ENCODE results near the gene SHC3. TPM values are rescaled to one million over a fixed set of nuclear protein-coding genes. Genes with fewer than 3 reads are reported as not detected.

SHC3 gene
- total RNA-seq, 1 donor from 2014 or later, result 17.7 TPM

- no peaks in the 10 kb centered on the region for H3K9me3 Mint-ChIP-seq
Measured at GRCh38 chr9:88987661-88988060, 191.0 kb downstream of the SHC3 start.

GRCh38 chr9:88986776-88987175 lies 191.8 kb downstream of the SHC3 start:
- H3K4me3 Mint-ChIP-seq, result no peak overlapping the region
- TF ChIP-seq, protein P1, sequence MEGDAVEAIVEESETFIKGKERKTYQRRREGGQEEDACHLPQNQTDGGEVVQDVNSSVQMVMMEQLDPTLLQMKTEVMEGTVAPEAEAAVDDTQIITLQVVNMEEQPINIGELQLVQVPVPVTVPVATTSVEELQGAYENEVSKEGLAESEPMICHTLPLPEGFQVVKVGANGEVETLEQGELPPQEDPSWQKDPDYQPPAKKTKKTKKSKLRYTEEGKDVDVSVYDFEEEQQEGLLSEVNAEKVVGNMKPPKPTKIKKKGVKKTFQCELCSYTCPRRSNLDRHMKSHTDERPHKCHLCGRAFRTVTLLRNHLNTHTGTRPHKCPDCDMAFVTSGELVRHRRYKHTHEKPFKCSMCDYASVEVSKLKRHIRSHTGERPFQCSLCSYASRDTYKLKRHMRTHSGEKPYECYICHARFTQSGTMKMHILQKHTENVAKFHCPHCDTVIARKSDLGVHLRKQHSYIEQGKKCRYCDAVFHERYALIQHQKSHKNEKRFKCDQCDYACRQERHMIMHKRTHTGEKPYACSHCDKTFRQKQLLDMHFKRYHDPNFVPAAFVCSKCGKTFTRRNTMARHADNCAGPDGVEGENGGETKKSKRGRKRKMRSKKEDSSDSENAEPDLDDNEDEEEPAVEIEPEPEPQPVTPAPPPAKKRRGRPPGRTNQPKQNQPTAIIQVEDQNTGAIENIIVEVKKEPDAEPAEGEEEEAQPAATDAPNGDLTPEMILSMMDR (conservative IDR thresholded peaks at IDR 0.05), result no peak
- no peak overlapping the region for H3K27ac Mint-ChIP-seq (ENCODE audit: unreplicated experiment)
- peaks cover 3% of the 10 kb centered on the region for H3K36me3 Mint-ChIP-seq (ENCODE audit: low read depth)
- no peak for DNase-seq (ENCODE audit: low read depth, low spot score)
- H3K4me1 Mint-ChIP-seq, result peaks cover 12% of the 10 kb centered on the region
- H3K9me3 Mint-ChIP-seq, result peaks cover 3% of the 10 kb centered on the region
- H3K27me3 Mint-ChIP-seq (ENCODE audit: low read depth), result peaks cover 75% of the 10 kb centered on the region

More at GRCh38 chr9:88987661-88988060, 191.0 kb downstream of the SHC3 start:
- TF ChIP-seq, protein P1 (conservative IDR thresholded peaks at IDR 0.05), result no peak
- H3K4me3 Mint-ChIP-seq, result no peak overlapping the region
- no peak overlapping the region for H3K27ac Mint-ChIP-seq (ENCODE audit: unreplicated experiment)
- H3K4me1 Mint-ChIP-seq, result peaks cover 21% of the 10 kb centered on the region
- H3K27me3 Mint-ChIP-seq (ENCODE audit: low read depth), result peaks cover 80% of the 10 kb centered on the region
- peaks cover 3% of the 10 kb centered on the region for H3K36me3 Mint-ChIP-seq (ENCODE audit: low read depth)
- DNase-seq (ENCODE audit: low read depth, low spot score), result no peak

- Mint-ChIP-seq H3K36me3 (ENCODE audit: low read depth) (peaks cover 3% of the 10 kb centered on the region), H3K4me3 (no peak overlapping the region), H3K4me1 (peaks cover 10% of the 10 kb centered on the region), H3K9me3 (peaks cover 8% of the 10 kb centered on the region), H3K27me3 (ENCODE audit: low read depth) (peaks cover 73% of the 10 kb centered on the region), H3K27ac (ENCODE audit: unreplicated experiment) (no peak overlapping the region)
- DNase-seq (ENCODE audit: low read depth, low spot score), result no peak
- TF ChIP-seq, protein P1 (conservative IDR thresholded peaks at IDR 0.05), result no peak
Measured at GRCh38 chr9:88985616-88986015, 193.0 kb downstream of the SHC3 start.

DNA sequence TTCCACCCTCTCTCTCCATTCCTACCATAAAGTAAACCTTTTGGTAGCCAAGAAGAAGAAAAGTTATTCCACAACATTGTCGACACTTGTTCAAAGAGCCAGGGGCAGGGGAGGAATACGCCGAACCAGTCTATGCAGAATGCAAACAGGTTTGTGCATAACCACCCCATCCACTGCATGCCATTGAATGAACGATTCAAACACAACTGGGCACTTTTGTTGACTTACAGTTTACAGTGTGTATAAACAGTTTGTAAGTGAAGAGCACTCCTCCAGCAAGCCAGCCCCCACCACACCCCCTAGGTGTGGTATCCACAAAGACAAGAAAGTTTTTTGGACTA lies 194.1 kb downstream of the SHC3 start:
- peaks cover 10% of the 10 kb centered on the region for H3K9me3 Mint-ChIP-seq
- TF ChIP-seq, protein P1 (conservative IDR thresholded peaks at IDR 0.05), result no peak
- H3K36me3 Mint-ChIP-seq (ENCODE audit: low read depth), result peaks cover 3% of the 10 kb centered on the region
- H3K27ac Mint-ChIP-seq (ENCODE audit: unreplicated experiment), result no peak overlapping the region
- H3K4me1 Mint-ChIP-seq, result peaks cover 6% of the 10 kb centered on the region
- H3K27me3 Mint-ChIP-seq (ENCODE audit: low read depth), result peaks cover 65% of the 10 kb centered on the region
- no peak for DNase-seq (ENCODE audit: low read depth, low spot score)
- H3K4me3 Mint-ChIP-seq, result no peak overlapping the region

GRCh38 chr9:88983865-88984542 lies 194.6 kb downstream of the SHC3 start:
- Mint-ChIP-seq H3K4me1 (peaks cover 1% of the 10 kb centered on the region), H3K9me3 (peaks cover 10% of the 10 kb centered on the region), H3K27me3 (ENCODE audit: low read depth) (peaks cover 60% of the 10 kb centered on the region), H3K27ac (ENCODE audit: unreplicated experiment) (no peak overlapping the region), H3K4me3 (no peak overlapping the region), H3K36me3 (ENCODE audit: low read depth) (peaks cover 3% of the 10 kb centered on the region)
- no peak for DNase-seq (ENCODE audit: low read depth, low spot score)
- TF ChIP-seq, protein P1 (conservative IDR thresholded peaks at IDR 0.05), result no peak

Data from neural crest cell (in vitro differentiated cells).